Measurements from ENCODE around the gene MICU2. TPM values are rescaled to one million over a fixed set of nuclear protein-coding genes. Genes with fewer than 3 reads are reported as not detected.
"Not testable (repeated sequence)": the region's sequence is repeated elsewhere in the genome, so short reads cannot be mapped to it uniquely, and the experiment has no call there.

MICU2 gene
- polyA plus RNA-seq, 1 experiment, result 20.3 TPM

- no peak for DNase-seq (ENCODE audit: low read depth)
- no peak for TF ChIP-seq CTCF (IDR thresholded peaks at IDR 0.05; ENCODE audit: insufficient read depth, low read depth, low read length)
- H3K27me3 ChIP-seq (ENCODE audit: control insufficient read depth, insufficient read depth, low read length), result no peaks in the 10 kb centered on the region
- CTCF ChIA-PET, result interaction anchor here (1.0 to 3.0 kb wide), 2 partner anchors 9 to 11 kb away, joined by 3 to 10 read pairs; no protein-coding TSS in a partner anchor
- no peak overlapping the region for H3K4me3 ChIP-seq (ENCODE audit: low read depth, low read length)
- POLR2A ChIA-PET, result no interaction called here
- peaks cover 5% of the 10 kb centered on the region for H3K36me3 ChIP-seq (ENCODE audit: control insufficient read depth, insufficient read depth, low read length)
Measured at GRCh38 chr13:21567714-21568113, 36.3 kb downstream of the MICU2 start.

DNA sequence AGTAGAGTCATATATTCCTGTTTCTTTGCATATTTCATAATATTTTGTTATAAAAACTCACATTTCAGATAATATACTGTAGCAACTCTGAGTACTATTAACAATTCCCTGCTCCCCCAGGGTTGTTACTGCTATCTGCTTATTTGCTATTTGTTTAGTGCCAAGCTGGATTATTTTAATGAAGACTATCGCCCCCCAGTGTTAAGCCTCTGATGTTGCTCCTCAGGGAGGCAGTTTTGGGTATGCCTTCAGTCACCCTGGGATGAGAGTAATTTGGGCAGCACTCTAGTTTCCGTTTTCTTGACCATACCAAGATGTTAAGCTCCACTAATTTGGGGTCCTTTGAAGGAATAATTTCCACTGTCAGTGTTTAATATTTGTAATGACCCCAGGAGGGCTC is 46.0 kb downstream of the MICU2 start:
- H3K36me3 ChIP-seq (ENCODE audit: control insufficient read depth, insufficient read depth, low read length), result peaks cover 2% of the 10 kb centered on the region; the same call in 1 of the 2 replicates
- ChIA-PET CTCF (interaction anchor here (0.8 to 1.8 kb wide), 6 partner anchors 9 to 78 kb away, joined by 3 to 10 read pairs (median 4); no protein-coding TSS in a partner anchor), POLR2A (no interaction called here)
- no peak overlapping the region for H3K4me3 ChIP-seq (ENCODE audit: low read depth, low read length)
- TF ChIP-seq CTCF (IDR thresholded peaks at IDR 0.05; ENCODE audit: insufficient read depth, low read depth, low read length), result peak; percentile 56
- H3K27me3 ChIP-seq (ENCODE audit: control insufficient read depth, insufficient read depth, low read length), result no peaks in the 10 kb centered on the region
- no peak for DNase-seq (ENCODE audit: low read depth)

DNA sequence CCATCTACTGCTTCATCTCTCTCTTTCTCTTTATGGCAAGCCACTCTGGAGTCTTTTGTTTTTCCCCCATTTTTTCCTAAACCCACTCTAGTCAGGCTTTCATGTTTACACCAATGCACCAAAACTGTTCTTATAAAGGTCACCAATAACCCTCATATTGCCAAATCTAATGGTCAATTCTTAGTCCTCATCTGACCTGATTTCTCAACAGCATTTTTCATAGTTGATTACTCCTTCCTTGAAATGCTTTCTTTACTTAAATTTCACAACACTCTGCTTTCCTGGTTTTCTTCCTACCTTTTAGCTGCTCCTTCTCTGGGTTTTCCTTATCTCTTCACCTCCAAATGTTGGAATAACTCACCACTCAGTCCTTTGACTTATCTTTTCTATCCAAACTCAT is 47.9 kb downstream of the MICU2 start:
- DNase-seq (ENCODE audit: low read depth), result no peak
- ChIA-PET POLR2A (no interaction called here), CTCF (interaction anchor here (0.6 to 1.1 kb wide), 2 partner anchors 11 to 52 kb away, joined by 3 to 4 read pairs; no protein-coding TSS in a partner anchor)

DNA sequence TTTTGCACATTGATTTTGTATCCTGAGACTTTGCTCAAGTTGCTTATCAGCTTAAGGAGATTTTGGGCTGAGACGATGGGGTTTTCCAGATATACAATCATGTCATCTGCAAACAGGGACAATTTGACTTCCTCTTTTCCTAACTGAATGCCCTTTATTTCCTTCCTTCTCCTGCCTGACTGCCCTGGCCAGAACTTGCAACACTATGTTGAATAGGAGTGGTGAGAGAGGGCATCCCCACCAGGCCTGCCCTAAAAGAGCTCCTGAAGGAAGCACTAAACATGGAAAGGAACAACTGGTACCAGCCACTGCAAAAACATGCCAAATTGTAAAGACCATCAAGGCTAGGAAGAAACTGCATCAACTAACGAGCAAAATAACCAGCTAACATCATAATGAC is 50.7 kb downstream of the MICU2 start:
- CTCF ChIA-PET; H3K36me3 ChIP-seq (ENCODE audit: control insufficient read depth, insufficient read depth, low read length); POLR2A ChIA-PET; H3K4me3 ChIP-seq (ENCODE audit: low read depth, low read length); DNase-seq (ENCODE audit: low read depth); H3K27me3 ChIP-seq (ENCODE audit: control insufficient read depth, insufficient read depth, low read length): not testable (repeated sequence)

More for the DNA sequence above, 47.9 kb downstream of the MICU2 start:
- Histone ChIP-seq H3K27me3 (ENCODE audit: control insufficient read depth, insufficient read depth, low read length) (no peaks in the 10 kb centered on the region), H3K36me3 (ENCODE audit: control insufficient read depth, insufficient read depth, low read length) (peaks cover 2% of the 10 kb centered on the region; the same call in 1 of the 2 replicates), H3K4me3 (ENCODE audit: low read depth, low read length) (no peak overlapping the region)
- no peak for TF ChIP-seq CTCF (IDR thresholded peaks at IDR 0.05; ENCODE audit: insufficient read depth, low read depth, low read length)

DNA sequence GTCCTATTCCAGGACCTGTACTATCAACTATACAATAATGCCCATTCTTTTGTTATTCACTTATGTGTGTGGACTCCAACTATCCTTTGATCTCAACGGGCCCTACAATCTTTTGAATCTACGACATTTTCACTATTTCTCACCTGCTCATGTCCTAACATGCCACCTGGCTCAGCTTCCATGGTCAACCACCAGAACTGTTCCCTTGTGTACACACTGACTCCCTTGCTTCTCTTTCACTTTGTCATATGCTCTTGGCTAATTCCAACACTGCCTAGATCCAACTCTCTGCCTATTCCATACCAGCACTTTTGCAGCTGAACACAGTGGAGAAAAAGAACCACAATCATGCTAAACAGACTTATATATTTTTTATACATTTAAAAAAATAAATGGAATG is 53.1 kb downstream of the MICU2 start:
- no peak overlapping the region for H3K4me3 ChIP-seq (ENCODE audit: low read depth, low read length)
- DNase-seq (ENCODE audit: low read depth), result no peak
- ChIA-PET POLR2A (no interaction called here), CTCF (no interaction called here)
- H3K36me3 ChIP-seq (ENCODE audit: control insufficient read depth, insufficient read depth, low read length), result no peaks in the 10 kb centered on the region
- H3K27me3 ChIP-seq (ENCODE audit: control insufficient read depth, insufficient read depth, low read length), result no peaks in the 10 kb centered on the region
- no peak for TF ChIP-seq CTCF (IDR thresholded peaks at IDR 0.05; ENCODE audit: insufficient read depth, low read depth, low read length)

- no peak for TF ChIP-seq CTCF (IDR thresholded peaks at IDR 0.05; ENCODE audit: insufficient read depth, low read depth, low read length)
- ChIA-PET CTCF (interaction anchor here (0.6 to 2.3 kb wide), 3 partner anchors 8 to 42 kb away, joined by 3 to 9 read pairs (median 3); no protein-coding TSS in a partner anchor), POLR2A (no interaction called here)
- H3K27me3 ChIP-seq (ENCODE audit: control insufficient read depth, insufficient read depth, low read length), result no peaks in the 10 kb centered on the region
- H3K36me3 ChIP-seq (ENCODE audit: control insufficient read depth, insufficient read depth, low read length), result no peaks in the 10 kb centered on the region
- no peak overlapping the region for H3K4me3 ChIP-seq (ENCODE audit: low read depth, low read length)
- DNase-seq (ENCODE audit: low read depth), result no peak
Measured at GRCh38 chr13:21549633-21550032, 54.3 kb downstream of the MICU2 start.
